Measurements from ENCODE around the gene ZBTB9.

GRCh38 chr6:33443619-33444504 lies 10.5 kb upstream of the ZBTB9 start:
- TF ChIP-seq CTCF (IDR thresholded peaks at IDR 0.05) (no peak), EZH2 (IDR thresholded peaks at IDR 0.05; ENCODE audit: borderline replicate concordance, insufficient read depth, low read depth, low read length, poor library complexity, severe bottlenecking) (no peak)

All from B cell (primary cell).